Activated gamma-delta T cell treated with Interleukin-2 at 50 U/mL for 16 hours (primary cell): ENCODE results near the gene G6PC3.
A peak's percentile ranks its signal among the peaks of the same experiment; 100 is the strongest.

Source experiments
- DNase-seq: peaks from one replicate; pipeline ENCODE4 v3.0.0-alpha.2; 2020

G6PC3 gene

GRCh38 chr17:44061446-44061845 lies 9.1 kb upstream of the G6PC3 start:
- DNase-seq: no peak

GRCh38 chr17:44062871-44063270 lies 7.7 kb upstream of the G6PC3 start:
- no peak for DNase-seq

- no peak for DNase-seq
These were observed 6.6 kb upstream of the G6PC3 start for GRCh38 chr17:44063704-44064639.

GRCh38 chr17:44065668-44066203 lies 4.8 kb upstream of the G6PC3 start:
- DNase-seq: no peak

- DNase-seq: peak; percentile 82
These were observed 4.2 kb upstream of the G6PC3 start, which contains the start of gene LSM12 for GRCh38 chr17:44066204-44066930. Gene LSM12 (minus strand): TSS chr17:44066671. CDS start chr17:44066587, 84 bp downstream.

GRCh38 chr17:44067545-44067940 lies 3.0 kb upstream of the G6PC3 start:
- DNase-seq: no peak

GRCh38 chr17:44069974-44070454 lies 521 bp upstream of the G6PC3 start:
- DNase-seq: no peak

GRCh38 chr17:44071198-44071520 lies 624 bp downstream of the G6PC3 start:
- peak; percentile 60 for DNase-seq

- DNase-seq: no peak
These were observed 1.2 kb downstream of the G6PC3 start for GRCh38 chr17:44071772-44072171.

GRCh38 chr17:44074231-44074910 lies 3.8 kb downstream of the G6PC3 start:
- no peak for DNase-seq

- DNase-seq: no peak
These were observed 4.4 kb downstream of the G6PC3 start for GRCh38 chr17:44074911-44075285.

GRCh38 chr17:44075598-44076293 lies 5.2 kb downstream of the G6PC3 start:
- no peak for DNase-seq

- no peak for DNase-seq
These were observed 6.4 kb downstream of the G6PC3 start for GRCh38 chr17:44076716-44077594.

GRCh38 chr17:44077595-44077909 lies 7.0 kb downstream of the G6PC3 start:
- no peak for DNase-seq

GRCh38 chr17:44078412-44078811 lies 7.9 kb downstream of the G6PC3 start:
- no peak for DNase-seq

- no peak for DNase-seq
These were observed 9.6 kb downstream of the G6PC3 start for GRCh38 chr17:44079877-44080821.

- no peak for DNase-seq
These were observed 11.1 kb downstream of the G6PC3 start for GRCh38 chr17:44081681-44082080.

- DNase-seq: no peak
These were observed 11.9 kb downstream of the G6PC3 start for GRCh38 chr17:44082256-44082927.

- DNase-seq: no peak
These were observed 12.8 kb downstream of the G6PC3 start for GRCh38 chr17:44083250-44083849.
